Hepatocyte (in vitro differentiated cells): Measurements from ENCODE around the gene GNG12.

Experiments used
- CTCF ChIP-seq: fragments of 200-600 bp; sonication (generic); IDR thresholded peaks from 2 replicates; pipeline ENCODE4 v1.5.1; 2016; ENCODE audit warnings: antibody characterized with exemption, mild to moderate bottlenecking; ENCODE audit not compliant: poor library complexity
- EZH2 ChIP-seq: fragments of 200-600 bp; sonication (generic); IDR thresholded peaks from 2 replicates; pipeline ENCODE4 v1.6.1; 2016; ENCODE audit warnings: antibody characterized with exemption, mild to moderate bottlenecking, borderline replicate concordance

GRCh38 chr1:67788904-67789303 lies 44.4 kb downstream of the GNG12 start:
- TF ChIP-seq CTCF (no peak), EZH2 (no peak)
